Loucy (cell line): ENCODE measurements around the gene ELMOD1.

ENCODE experiments used
- CTCF ChIP-seq: fragments of 200-600 bp; sonication (generic); conservative IDR thresholded peaks from 2 replicates; pipeline ENCODE4 v1.5.1; 2014; ENCODE audit warnings: mild to moderate bottlenecking, antibody characterized with exemption, low read length
- EZH2phosphoT487 ChIP-seq: fragments of 200-600 bp; IDR thresholded peaks from 2 replicates; pipeline ENCODE4 v1.6.1; 2018; ENCODE audit warnings: antibody characterized with exemption, mild to moderate bottlenecking, moderate library complexity, borderline replicate concordance

GRCh38 chr11:107608809-107609208 is 17.9 kb downstream of the ELMOD1 start:
- TF ChIP-seq CTCF (no peak), EZH2phosphoT487 (no peak)
